ENCODE data around the gene SERINC5. TPM values are rescaled to one million over a fixed set of nuclear protein-coding genes. Genes with fewer than 3 reads are reported as not detected.

The SERINC5 gene
- total RNA-seq, 6 experiments from 2014 or later = 16.4 to 28.1 (median 19.9) TPM

GRCh38 chr5:80231693-80232092 lies 24.2 kb downstream of the SERINC5 start:
- peaks cover 1% of the 10 kb centered on the region; the same call in 1 of the 2 replicates for H3K27me3 Mint-ChIP-seq (ENCODE audit: insufficient read depth)
- H3K9me3 Mint-ChIP-seq = no peaks in the 10 kb centered on the region
- DNase-seq = no peak
- TF ChIP-seq CTCF (IDR thresholded peaks at IDR 0.05) = no peak
- H3K36me3 Mint-ChIP-seq (ENCODE audit: low read depth) = peaks cover 4% of the 10 kb centered on the region; the same call in 1 of the 2 replicates
- H3K4me1 Mint-ChIP-seq (ENCODE audit: low read depth) = peaks cover 33% of the 10 kb centered on the region
- peak overlapping the region; percentile 86 for H3K27ac Mint-ChIP-seq
- peak overlapping the region; percentile 18; the same call in 1 of the 2 replicates for H3K4me3 Mint-ChIP-seq

GRCh38 chr5:80231243-80231642 lies 24.6 kb downstream of the SERINC5 start:
- Mint-ChIP-seq H3K4me3 (peak overlapping the region; percentile 18; the same call in 1 of the 2 replicates), H3K27me3 (ENCODE audit: insufficient read depth) (peaks cover 1% of the 10 kb centered on the region; the same call in 1 of the 2 replicates), H3K4me1 (ENCODE audit: low read depth) (peaks cover 33% of the 10 kb centered on the region), H3K9me3 (no peaks in the 10 kb centered on the region), H3K36me3 (ENCODE audit: low read depth) (peaks cover 4% of the 10 kb centered on the region; the same call in 1 of the 2 replicates), H3K27ac (peak overlapping the region; percentile 86)
- no peak for TF ChIP-seq CTCF (IDR thresholded peaks at IDR 0.05)
- peak; percentile 83 for DNase-seq

- Mint-ChIP-seq H3K4me1 (ENCODE audit: low read depth) (peaks cover 29% of the 10 kb centered on the region), H3K27me3 (ENCODE audit: insufficient read depth) (peaks cover 1% of the 10 kb centered on the region; the same call in 1 of the 2 replicates), H3K9me3 (no peaks in the 10 kb centered on the region), H3K4me3 (no peak overlapping the region), H3K27ac (peak overlapping the region; percentile 86), H3K36me3 (ENCODE audit: low read depth) (no peaks in the 10 kb centered on the region; the same call in 1 of the 2 replicates)
- no peak for TF ChIP-seq CTCF (IDR thresholded peaks at IDR 0.05)
- DNase-seq = no peak
These were observed 25.4 kb downstream of the SERINC5 start for GRCh38 chr5:80230269-80230992.

- no peak for DNase-seq
- H3K9me3 Mint-ChIP-seq = no peaks in the 10 kb centered on the region
- H3K27me3 Mint-ChIP-seq (ENCODE audit: insufficient read depth) = peaks cover 1% of the 10 kb centered on the region; the same call in 1 of the 2 replicates
- no peak for TF ChIP-seq CTCF (IDR thresholded peaks at IDR 0.05)
- no peak overlapping the region for H3K4me3 Mint-ChIP-seq
- H3K27ac Mint-ChIP-seq = peak overlapping the region; percentile 29
- no peaks in the 10 kb centered on the region; the same call in 1 of the 2 replicates for H3K36me3 Mint-ChIP-seq (ENCODE audit: low read depth)
- H3K4me1 Mint-ChIP-seq (ENCODE audit: low read depth) = peaks cover 29% of the 10 kb centered on the region
These were observed 26.0 kb downstream of the SERINC5 start for GRCh38 chr5:80229902-80230255.

GRCh38 chr5:80227979-80228596 lies 27.8 kb downstream of the SERINC5 start:
- Mint-ChIP-seq H3K4me3 (no peak overlapping the region), H3K36me3 (ENCODE audit: low read depth) (no peaks in the 10 kb centered on the region; the same call in 1 of the 2 replicates), H3K9me3 (no peaks in the 10 kb centered on the region), H3K27me3 (ENCODE audit: insufficient read depth) (peaks cover 1% of the 10 kb centered on the region; the same call in 1 of the 2 replicates), H3K4me1 (ENCODE audit: low read depth) (peaks cover 29% of the 10 kb centered on the region), H3K27ac (no peak overlapping the region)
- no peak for DNase-seq
- no peak for TF ChIP-seq CTCF (IDR thresholded peaks at IDR 0.05)
